Measurements from ENCODE around the gene ITGA6. TPM values are rescaled to one million over a fixed set of nuclear protein-coding genes. Genes with fewer than 3 reads are reported as not detected.

ITGA6 gene
- total RNA-seq, 1 donor from 2014 or later = 0.68 TPM

- H3K36me3 Mint-ChIP-seq (ENCODE audit: low read depth) = peaks cover 2% of the 10 kb centered on the region
- peak overlapping the region; percentile 79 for H3K4me3 Mint-ChIP-seq
- no peak overlapping the region for H3K27ac Mint-ChIP-seq
- peaks cover 21% of the 10 kb centered on the region for H3K4me1 Mint-ChIP-seq
- DNase-seq = no peak
- intact Hi-C loops (cut with micrococcal nuclease) = loop anchor here (1.0 to 5.0 kb wide), 3 partner anchors 8 to 332 kb away; no protein-coding TSS in a partner anchor
- no peaks in the 10 kb centered on the region for H3K9me3 Mint-ChIP-seq
- peaks cover 67% of the 10 kb centered on the region for H3K27me3 Mint-ChIP-seq
These were observed 1.4 kb downstream of the ITGA6 start for GRCh38 chr2:172428832-172429210.

DNA sequence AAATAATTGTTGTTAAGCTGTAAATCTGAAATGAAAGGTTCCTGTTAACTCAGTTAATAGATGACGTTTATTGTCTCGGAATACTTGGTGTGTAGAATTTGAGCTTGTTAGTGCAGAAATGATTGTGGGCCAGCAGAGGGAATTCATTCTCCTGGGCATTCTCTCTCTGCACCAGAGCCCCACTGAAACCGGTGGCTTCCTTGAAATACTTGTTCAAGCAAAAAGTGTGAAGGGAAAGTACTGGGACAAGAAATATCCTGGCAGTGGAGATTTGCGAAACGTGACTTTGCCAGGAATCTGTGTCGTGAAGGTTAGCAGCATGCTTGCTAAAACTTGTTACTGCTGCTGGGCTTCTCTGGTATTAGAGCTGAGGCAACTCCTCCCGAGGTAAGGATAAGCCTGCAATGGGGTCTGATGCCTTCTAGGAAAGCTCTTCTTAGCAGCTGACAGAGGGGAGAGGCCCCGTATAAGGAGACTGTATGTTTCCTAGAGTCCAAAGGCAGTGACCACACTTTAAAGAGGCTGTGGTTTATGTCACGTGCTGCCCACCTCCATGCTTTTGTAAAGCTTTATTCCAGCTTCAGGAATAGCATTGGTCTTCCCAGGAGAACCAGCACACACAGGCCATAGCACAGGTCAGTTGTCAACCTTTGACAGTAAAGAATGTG is 2.0 kb downstream of the ITGA6 start:
- DNase-seq = no peak
- intact Hi-C loops (cut with micrococcal nuclease) = loop anchor here (5.0 kb wide), 1 partner anchor 332 kb away; no protein-coding TSS in a partner anchor
- Mint-ChIP-seq H3K9me3 (no peaks in the 10 kb centered on the region), H3K27ac (no peak overlapping the region), H3K27me3 (peaks cover 62% of the 10 kb centered on the region), H3K36me3 (ENCODE audit: low read depth) (peaks cover 2% of the 10 kb centered on the region), H3K4me3 (no peak overlapping the region), H3K4me1 (peaks cover 27% of the 10 kb centered on the region)

DNA sequence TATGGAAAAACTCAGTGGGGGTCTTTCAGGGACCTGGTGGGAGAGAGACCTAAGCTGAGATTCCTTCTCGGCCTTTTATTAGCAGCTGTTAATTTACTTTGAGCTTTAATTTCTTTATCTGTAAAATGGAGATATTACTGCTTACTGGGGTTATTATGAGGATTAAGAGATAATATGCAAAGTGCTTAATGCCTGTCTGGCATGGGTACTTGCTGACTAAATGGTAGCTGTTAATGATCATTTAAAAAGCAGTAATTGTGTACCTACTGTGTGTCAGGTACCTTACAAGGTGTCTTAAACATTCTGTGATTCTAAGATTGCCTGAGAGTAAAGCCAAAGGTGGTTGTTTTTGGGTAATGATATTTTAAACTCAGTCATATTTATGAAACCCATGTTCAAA is 2.6 kb downstream of the ITGA6 start:
- Mint-ChIP-seq H3K4me1 (peaks cover 33% of the 10 kb centered on the region), H3K4me3 (no peak overlapping the region), H3K36me3 (ENCODE audit: low read depth) (peaks cover 2% of the 10 kb centered on the region), H3K27ac (no peak overlapping the region), H3K27me3 (peaks cover 61% of the 10 kb centered on the region), H3K9me3 (no peaks in the 10 kb centered on the region)
- intact Hi-C loops (cut with micrococcal nuclease) = loop anchor here (10.0 kb wide), 1 partner anchor 1505 kb away; the partner anchor contains the start of gene GORASP2
- DNase-seq = no peak

DNA sequence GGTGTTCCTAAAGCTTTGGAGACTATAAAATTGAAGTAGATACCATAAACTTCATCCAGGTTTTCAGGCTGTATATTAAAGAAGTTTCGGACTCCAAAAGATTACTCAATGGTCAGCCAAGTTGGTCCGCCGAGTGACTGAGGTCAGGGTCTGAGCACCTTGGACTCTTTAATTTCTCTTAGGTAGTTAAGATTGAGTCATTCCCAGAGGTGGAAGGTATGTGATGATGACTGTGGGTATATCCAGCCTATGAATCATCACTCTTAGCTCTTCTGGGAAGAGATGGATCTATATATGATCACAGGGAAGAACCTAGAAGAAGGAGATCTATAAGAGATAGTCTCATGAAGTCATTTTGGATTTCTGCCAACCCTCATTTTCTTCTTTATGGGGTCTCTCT is 3.3 kb downstream of the ITGA6 start:
- Mint-ChIP-seq H3K9me3 (no peaks in the 10 kb centered on the region), H3K4me3 (no peak overlapping the region), H3K36me3 (ENCODE audit: low read depth) (peaks cover 4% of the 10 kb centered on the region), H3K27me3 (peaks cover 56% of the 10 kb centered on the region), H3K27ac (no peak overlapping the region), H3K4me1 (peaks cover 38% of the 10 kb centered on the region)
- no peak for DNase-seq
- intact Hi-C loops (cut with micrococcal nuclease) = loop anchor here (10.0 kb wide), 1 partner anchor 1506 kb away; the partner anchor contains the start of gene GORASP2

- peaks cover 4% of the 10 kb centered on the region for H3K36me3 Mint-ChIP-seq (ENCODE audit: low read depth)
- DNase-seq = no peak
- H3K9me3 Mint-ChIP-seq = no peaks in the 10 kb centered on the region
- intact Hi-C loops (cut with micrococcal nuclease) = loop anchor here (10.0 kb wide), 1 partner anchor 1507 kb away; the partner anchor contains the start of gene GORASP2
- H3K4me1 Mint-ChIP-seq = peaks cover 41% of the 10 kb centered on the region
- H3K27ac Mint-ChIP-seq = no peak overlapping the region
- H3K4me3 Mint-ChIP-seq = no peak overlapping the region
- peaks cover 50% of the 10 kb centered on the region for H3K27me3 Mint-ChIP-seq
These were observed 4.1 kb downstream of the ITGA6 start for GRCh38 chr2:172431463-172431862.

- Mint-ChIP-seq H3K4me1 (peaks cover 38% of the 10 kb centered on the region), H3K4me3 (no peak overlapping the region), H3K36me3 (ENCODE audit: low read depth) (peaks cover 4% of the 10 kb centered on the region), H3K27ac (no peak overlapping the region), H3K27me3 (peaks cover 45% of the 10 kb centered on the region), H3K9me3 (no peaks in the 10 kb centered on the region)
- no peak for DNase-seq
- intact Hi-C loops (cut with micrococcal nuclease) = loop anchor here (10.0 kb wide), 1 partner anchor 1507 kb away; the partner anchor contains the start of gene GORASP2
These were observed 4.6 kb downstream of the ITGA6 start for GRCh38 chr2:172431993-172432392.

GRCh38 chr2:172433144-172433543 is 5.8 kb downstream of the ITGA6 start:
- Mint-ChIP-seq H3K4me3 (no peak overlapping the region), H3K9me3 (no peaks in the 10 kb centered on the region), H3K36me3 (ENCODE audit: low read depth) (peaks cover 4% of the 10 kb centered on the region), H3K27me3 (peaks cover 43% of the 10 kb centered on the region), H3K27ac (no peak overlapping the region), H3K4me1 (peaks cover 36% of the 10 kb centered on the region)
- intact Hi-C loops (cut with micrococcal nuclease) = loop anchor here (10.0 kb wide), 1 partner anchor 1508 kb away; the partner anchor contains the start of gene GORASP2
- no peak for DNase-seq

DNA sequence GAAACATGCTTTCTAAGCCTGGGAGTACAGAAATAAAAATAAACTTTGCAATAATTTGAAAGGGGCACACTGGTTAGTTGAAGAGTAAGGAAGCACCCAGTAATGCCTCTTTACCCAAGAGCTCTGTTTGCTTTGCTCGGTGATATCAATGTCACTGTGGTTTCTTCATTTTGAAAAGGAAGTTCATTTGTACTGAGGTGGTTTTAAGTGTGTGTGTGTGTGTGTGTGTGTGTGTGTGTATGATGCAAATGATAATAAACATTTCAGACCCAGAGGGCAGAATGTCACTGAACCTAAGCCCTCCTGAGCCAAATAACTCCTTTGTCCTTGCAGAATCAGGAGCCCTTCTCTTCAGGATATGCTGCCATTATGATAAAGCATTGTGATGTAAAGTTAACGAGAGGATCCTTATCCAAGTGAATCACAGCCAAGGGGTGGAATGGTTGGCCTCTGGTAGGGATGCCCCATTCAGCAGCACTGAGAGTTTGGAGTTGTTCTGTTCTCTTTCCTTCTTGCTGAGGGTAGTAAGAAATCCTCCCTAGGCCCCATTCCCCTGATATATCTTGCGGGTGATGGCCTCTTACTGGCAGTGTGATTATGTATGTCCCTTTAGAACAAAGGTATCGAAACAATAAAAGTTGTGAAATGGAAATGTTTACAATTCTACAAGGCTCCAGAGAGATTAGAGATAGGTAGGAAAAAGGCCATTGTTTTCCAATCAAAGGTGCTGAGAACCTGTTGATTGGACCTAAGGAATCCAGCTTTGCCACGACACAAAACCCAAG is 7.6 kb downstream of the ITGA6 start:
- Mint-ChIP-seq H3K27ac (no peak overlapping the region), H3K4me3 (peak overlapping the region; percentile 10), H3K36me3 (ENCODE audit: low read depth) (peaks cover 2% of the 10 kb centered on the region), H3K9me3 (no peaks in the 10 kb centered on the region), H3K27me3 (peaks cover 27% of the 10 kb centered on the region), H3K4me1 (peaks cover 31% of the 10 kb centered on the region)
- peak; percentile 87 for DNase-seq
- intact Hi-C loops (cut with micrococcal nuclease) = loop anchor here (10.0 kb wide), 1 partner anchor 1510 kb away; the partner anchor contains the start of gene GORASP2

DNA sequence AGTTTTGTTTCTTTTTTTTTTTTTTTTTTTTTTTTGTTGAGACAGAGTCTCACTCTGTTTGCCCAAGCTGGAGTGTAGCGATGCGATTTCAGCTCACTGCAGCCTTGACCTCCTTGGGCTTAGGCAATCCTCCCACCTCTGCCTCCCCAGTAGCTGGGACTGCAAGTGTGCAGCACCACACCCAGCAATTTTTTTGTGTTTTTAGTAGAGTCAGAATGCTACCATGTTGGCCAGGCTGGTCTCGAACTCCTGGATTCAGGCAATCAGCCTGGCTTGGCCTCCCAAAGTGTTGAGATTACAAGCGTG is 8.2 kb downstream of the ITGA6 start:
- Mint-ChIP-seq H3K9me3 (no peaks in the 10 kb centered on the region), H3K27me3 (peaks cover 24% of the 10 kb centered on the region), H3K4me1 (peaks cover 31% of the 10 kb centered on the region), H3K36me3 (ENCODE audit: low read depth) (peaks cover 2% of the 10 kb centered on the region), H3K27ac (no peak overlapping the region), H3K4me3 (no peak overlapping the region)
- intact Hi-C loops (cut with micrococcal nuclease) = loop anchor here (10.0 kb wide), 1 partner anchor 1511 kb away; the partner anchor contains the start of gene GORASP2
- no peak for DNase-seq

- no peak for DNase-seq
- H3K36me3 Mint-ChIP-seq (ENCODE audit: low read depth) = peaks cover 2% of the 10 kb centered on the region
- no peak overlapping the region for H3K27ac Mint-ChIP-seq
- no peak overlapping the region for H3K4me3 Mint-ChIP-seq
- H3K4me1 Mint-ChIP-seq = peaks cover 38% of the 10 kb centered on the region
- intact Hi-C loops (cut with micrococcal nuclease) = loop anchor here (1.0 to 10.0 kb wide), 2 partner anchors 9 to 1512 kb away; partner anchors contain the start of gene GORASP2
- H3K27me3 Mint-ChIP-seq = peaks cover 13% of the 10 kb centered on the region
- no peaks in the 10 kb centered on the region for H3K9me3 Mint-ChIP-seq
These were observed 9.5 kb downstream of the ITGA6 start for GRCh38 chr2:172436889-172437288.

GRCh38 chr2:172437419-172438341 is 10.3 kb downstream of the ITGA6 start:
- Mint-ChIP-seq H3K9me3 (no peaks in the 10 kb centered on the region), H3K27me3 (peaks cover 11% of the 10 kb centered on the region), H3K27ac (no peak overlapping the region), H3K4me1 (peaks cover 46% of the 10 kb centered on the region), H3K4me3 (no peak overlapping the region), H3K36me3 (ENCODE audit: low read depth) (peaks cover 2% of the 10 kb centered on the region)
- intact Hi-C loops (cut with micrococcal nuclease) = loop anchor here (1.0 to 10.0 kb wide), 2 partner anchors 9 to 1513 kb away; partner anchors contain the start of gene GORASP2
- DNase-seq = peak; percentile 78

DNA sequence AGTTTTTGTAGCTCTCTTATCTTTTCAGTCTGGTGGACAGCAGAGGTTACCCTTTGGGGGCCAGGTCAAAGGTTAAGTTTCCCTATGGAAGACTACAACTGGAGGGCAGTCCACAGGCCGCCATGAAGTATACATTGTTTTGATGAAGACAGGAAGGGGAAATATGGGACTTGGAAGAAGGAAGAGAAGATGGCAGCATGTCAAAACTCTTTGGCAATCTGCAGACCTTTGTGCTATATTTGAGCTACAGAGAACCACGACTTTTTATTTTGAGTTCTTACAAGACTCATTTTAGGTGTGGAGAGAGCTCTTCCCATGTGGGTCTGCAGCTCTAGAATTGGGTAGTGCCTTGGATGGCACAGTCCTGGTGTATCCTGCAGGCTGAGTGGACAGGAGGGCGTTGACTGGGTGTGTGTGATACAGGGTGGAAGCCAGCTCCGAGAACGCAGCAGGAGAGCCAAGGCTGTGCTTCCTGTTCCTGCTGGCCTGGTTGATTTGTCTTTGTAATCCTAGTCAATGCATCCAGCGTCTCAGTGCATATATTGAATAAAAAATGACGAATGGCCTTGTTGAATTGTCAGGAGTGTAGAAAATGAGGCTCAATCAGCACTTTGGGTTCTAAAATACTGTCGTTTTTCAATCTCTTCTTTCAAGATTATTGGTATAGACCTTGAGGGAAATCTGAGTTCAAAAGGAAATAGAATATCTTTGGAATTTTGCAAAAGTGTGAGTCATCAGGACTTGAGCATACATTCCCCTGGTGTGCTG is 11.5 kb downstream of the ITGA6 start:
- Mint-ChIP-seq H3K27ac (no peak overlapping the region), H3K9me3 (no peaks in the 10 kb centered on the region), H3K4me3 (peak overlapping the region; percentile 6), H3K36me3 (ENCODE audit: low read depth) (peaks cover 2% of the 10 kb centered on the region), H3K4me1 (peaks cover 38% of the 10 kb centered on the region), H3K27me3 (peaks cover 11% of the 10 kb centered on the region)
- no peak for DNase-seq
- intact Hi-C loops (cut with micrococcal nuclease) = loop anchor here (10.0 kb wide), 1 partner anchor 1514 kb away; the partner anchor contains the start of gene GORASP2

Measured in activated CD4-positive, alpha-beta T cell treated with anti-CD3 and anti-CD28 coated beads, Interleukin-2, amount 10 ng/mL, durations not matched to agents 24 days and 14 days (primary cell).